ENCODE measurements around the gene RELCH.

GRCh38 chr18:62189208-62189607, 2.2 kb downstream of the RELCH start:
- TF ChIP-seq CTCF (IDR thresholded peaks at IDR 0.05) (no peak), POLR2A (IDR thresholded peaks at IDR 0.05) (no peak)

Measured in ovary (tissue), 3 donors.